Heart left ventricle (tissue), 13 donors: Measurements from ENCODE around the gene WRAP53.

Source experiments
- CTCF ChIP-seq, 12 donors: fragments of 200-600 bp; sonication (generic) in 4 of 12; IDR thresholded peaks; one replicate each; pipeline versions ENCODE4 v1.5.0 to v1.8.0; 2018 to 2022; ENCODE audit warnings: antibody characterized with exemption in 12 of 12, mild to moderate bottlenecking in 5 of 12
- POLR2A ChIP-seq, 2 donors: fragments of 450-650 bp; IDR thresholded peaks; one replicate each; pipeline ENCODE4 v1.6.1; 2017; ENCODE audit warnings: antibody characterized with exemption in 2 of 2, mild to moderate bottlenecking in 2 of 2, moderate library complexity in 2 of 2
- donor health status: ischemic (EF 13 %, LVEDD 7.1; RV severe dilation, severe dysfunction).
- donor health status: DM: no; HTN: yes; CAD: no.
- donor health status: DM: no; HTN: no; CAD: no.
- donor health status: ischemic (EF 25% LVEDD 6.9; RV normal size, moderate dysfunction).
- donor health status: ischemic (EF 25% LVEDD 5.7; RV mildly dilated, moderate dysfunction).
- donor health status: ischemic (EF 35%, LVEDD 5.7; RV mildly dilated, moderate dysfunction).
- donor health status: nonischemic (EF 11% LVEDD 7.7; RV severe dilation, severe dysfunction).
- donor health status: DM: yes; HTN: yes; CAD: no.
- donor health status: PGD.
- donor health status: ischemic (EF 29% LVEDD 5.4; RV normal size, mild dysfunction).
- donor health status: nonischemic (EF 23%, LVEDD 6.1; RV moderate dilation, normal function).

- no peak for TF ChIP-seq CTCF (IDR thresholded peaks at IDR 0.05)
- TF ChIP-seq POLR2A (IDR thresholded peaks at IDR 0.05), result no peak
Measured at GRCh38 chr17:7655541-7655840, 32.8 kb upstream of the WRAP53 start.
